Mononuclear cell (primary cell): ENCODE measurements around the gene GPR42. TPM values are rescaled to one million over a fixed set of nuclear protein-coding genes. Genes with fewer than 3 reads are reported as not detected.
"Not testable (repeated sequence)": the region's sequence is repeated elsewhere in the genome, so short reads cannot be mapped to it uniquely, and the experiment has no call there.

Source experiments
- H3K27me3 ChIP-seq: 2 replicates; pipeline ENCODE4 v1.6.0; 2011; ENCODE audit warnings: low read length, control low read depth; ENCODE audit not compliant: insufficient read depth
- H3K4me1 ChIP-seq: 2 replicates; pipeline ENCODE4 v1.5.1; 2011; ENCODE audit warnings: mild to moderate bottlenecking, low read length, control low read depth; ENCODE audit not compliant: insufficient read depth
- H3K4me3 ChIP-seq: 2 replicates; pipeline ENCODE4 v1.5.1; 2011; ENCODE audit warnings: mild to moderate bottlenecking, low read length, moderate library complexity
- H3K9me3 ChIP-seq: 2 replicates; pipeline ENCODE4 v1.5.1; 2011; ENCODE audit warnings: low read depth, mild to moderate bottlenecking, control low read depth, low read length
- total RNA-seq: library from RNA; depleted of rRNA; stranded (reverse); fragments of >200 nt; gene quantifications from one replicate; pipeline ENCODE4 v1.2.3, GENCODE V29; 2012

The GPR42 gene
- total RNA-seq, 1 donor, result 0.21 TPM

- Histone ChIP-seq H3K9me3 (no peaks in the 10 kb centered on the region), H3K4me1 (peaks cover 5% of the 10 kb centered on the region), H3K27me3 (no peaks in the 10 kb centered on the region), H3K4me3 (no peak overlapping the region)
Observed at GRCh38 chr19:35392742-35393715, 22.2 kb downstream of the GPR42 start.

DNA sequence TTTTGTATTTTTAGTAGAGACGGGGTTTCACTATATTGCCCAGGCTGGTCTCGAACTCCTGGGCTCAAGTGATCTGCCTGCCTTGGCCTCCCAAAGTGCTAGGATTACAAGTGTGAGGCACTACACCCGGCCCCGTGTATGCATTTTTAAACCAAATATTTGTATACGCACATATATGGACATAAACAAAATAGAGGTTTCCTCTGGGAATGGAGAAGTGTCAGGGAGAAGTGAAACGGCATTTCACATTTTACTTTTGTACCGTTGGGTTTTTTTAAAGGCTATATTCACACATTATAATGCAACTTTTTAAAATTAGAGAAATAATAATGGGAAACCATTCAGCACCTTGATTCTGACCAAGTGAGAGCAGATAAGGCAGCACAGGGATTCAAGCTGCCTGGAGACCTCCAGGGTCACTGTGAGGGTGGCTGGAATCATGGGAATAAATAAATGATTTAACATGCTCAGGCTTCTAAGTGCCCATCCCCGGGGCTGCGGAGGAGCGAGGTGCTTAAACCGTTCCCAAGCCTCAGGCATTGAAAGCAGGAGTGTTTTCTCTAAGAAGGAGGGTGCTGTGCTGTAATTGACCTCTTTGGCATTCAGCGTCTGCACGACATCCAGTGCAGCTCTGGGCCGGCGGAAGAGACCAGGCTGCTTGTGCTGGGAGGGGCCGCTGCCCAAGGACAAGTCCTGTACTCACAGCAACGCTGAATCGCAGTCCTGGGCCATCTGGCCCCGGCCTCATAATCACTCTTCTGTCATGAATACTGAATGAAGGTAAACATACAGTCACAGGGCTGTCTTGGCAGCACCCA lies 24.7 kb downstream of the GPR42 start:
- H3K27me3 ChIP-seq, result no peaks in the 10 kb centered on the region
- no peak overlapping the region for H3K4me3 ChIP-seq
- H3K9me3 ChIP-seq, result no peaks in the 10 kb centered on the region
- peaks cover 5% of the 10 kb centered on the region for H3K4me1 ChIP-seq

- H3K27me3 ChIP-seq, result no peaks in the 10 kb centered on the region
- H3K4me3 ChIP-seq, result no peak overlapping the region
- no peaks in the 10 kb centered on the region for H3K9me3 ChIP-seq
- peaks cover 5% of the 10 kb centered on the region for H3K4me1 ChIP-seq
Observed at GRCh38 chr19:35396240-35396885, 25.5 kb downstream of the GPR42 start.

DNA sequence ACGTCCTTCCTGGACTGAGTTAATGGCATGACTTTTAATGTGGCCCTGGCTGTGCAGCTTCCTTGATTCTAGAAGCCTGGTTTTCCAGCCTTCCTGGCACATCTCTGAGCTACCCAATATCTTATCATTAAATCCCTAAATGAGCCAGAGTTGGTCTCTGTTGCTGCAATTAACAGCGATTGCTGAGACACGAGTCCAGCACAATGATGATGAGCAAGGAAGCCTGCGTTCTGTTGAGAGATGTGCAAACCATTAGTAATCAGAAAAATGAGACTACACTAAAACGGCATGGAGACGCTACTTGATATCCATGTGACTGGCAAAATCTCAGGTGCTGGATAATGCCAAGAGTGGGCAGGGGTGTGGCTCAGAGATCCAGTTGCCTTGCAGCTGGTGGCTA lies 26.2 kb downstream of the GPR42 start:
- H3K4me3 ChIP-seq, result no peak overlapping the region
- peaks cover 5% of the 10 kb centered on the region for H3K4me1 ChIP-seq

DNA sequence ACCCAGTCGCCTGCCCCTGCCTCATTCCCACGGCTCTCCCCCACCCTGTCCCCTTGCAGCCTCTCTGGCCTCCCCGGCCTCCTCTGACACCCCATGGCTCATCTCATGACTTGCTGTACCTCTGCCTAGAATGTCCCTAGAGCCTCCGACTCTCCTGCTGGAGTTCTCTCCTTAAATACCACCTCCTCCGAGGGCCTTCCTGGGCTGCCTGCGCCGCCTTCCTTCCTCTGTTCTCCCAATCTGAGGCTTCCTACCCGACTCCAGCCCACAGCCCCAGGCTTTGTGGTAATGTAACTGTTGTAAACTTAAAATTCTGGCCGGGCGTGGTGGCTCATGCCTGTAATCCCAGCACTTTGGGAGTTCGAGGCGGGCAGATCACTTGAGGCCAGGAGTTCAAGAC lies 27.7 kb downstream of the GPR42 start:
- H3K9me3 ChIP-seq, result no peaks in the 10 kb centered on the region
- H3K27me3 ChIP-seq, result no peaks in the 10 kb centered on the region
- H3K4me1 ChIP-seq, result peaks cover 5% of the 10 kb centered on the region
- no peak overlapping the region for H3K4me3 ChIP-seq

More for the DNA sequence above, 26.2 kb downstream of the GPR42 start:
- Histone ChIP-seq H3K27me3 (no peaks in the 10 kb centered on the region), H3K9me3 (no peaks in the 10 kb centered on the region)

DNA sequence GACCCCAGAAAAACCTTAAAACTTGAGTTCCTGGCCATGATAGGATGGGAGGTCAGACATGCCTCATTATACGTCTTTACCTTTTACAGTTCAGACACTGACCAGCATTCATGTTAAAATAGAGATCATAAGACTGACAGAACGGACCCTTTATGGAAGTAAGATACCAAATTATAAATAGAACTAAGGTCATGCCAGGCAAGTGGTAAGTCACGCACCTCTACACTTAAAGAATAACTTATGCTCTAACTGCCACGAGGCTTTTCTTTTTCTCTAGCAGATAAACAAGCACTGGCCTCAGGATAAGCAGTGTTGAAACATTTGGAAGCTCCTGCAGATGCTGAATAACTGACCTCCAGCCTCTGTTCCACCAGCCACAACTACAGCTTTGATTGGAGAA lies 28.4 kb downstream of the GPR42 start:
- Histone ChIP-seq H3K4me3 (no peak overlapping the region), H3K9me3 (no peaks in the 10 kb centered on the region), H3K4me1 (peaks cover 5% of the 10 kb centered on the region), H3K27me3 (no peaks in the 10 kb centered on the region)

DNA sequence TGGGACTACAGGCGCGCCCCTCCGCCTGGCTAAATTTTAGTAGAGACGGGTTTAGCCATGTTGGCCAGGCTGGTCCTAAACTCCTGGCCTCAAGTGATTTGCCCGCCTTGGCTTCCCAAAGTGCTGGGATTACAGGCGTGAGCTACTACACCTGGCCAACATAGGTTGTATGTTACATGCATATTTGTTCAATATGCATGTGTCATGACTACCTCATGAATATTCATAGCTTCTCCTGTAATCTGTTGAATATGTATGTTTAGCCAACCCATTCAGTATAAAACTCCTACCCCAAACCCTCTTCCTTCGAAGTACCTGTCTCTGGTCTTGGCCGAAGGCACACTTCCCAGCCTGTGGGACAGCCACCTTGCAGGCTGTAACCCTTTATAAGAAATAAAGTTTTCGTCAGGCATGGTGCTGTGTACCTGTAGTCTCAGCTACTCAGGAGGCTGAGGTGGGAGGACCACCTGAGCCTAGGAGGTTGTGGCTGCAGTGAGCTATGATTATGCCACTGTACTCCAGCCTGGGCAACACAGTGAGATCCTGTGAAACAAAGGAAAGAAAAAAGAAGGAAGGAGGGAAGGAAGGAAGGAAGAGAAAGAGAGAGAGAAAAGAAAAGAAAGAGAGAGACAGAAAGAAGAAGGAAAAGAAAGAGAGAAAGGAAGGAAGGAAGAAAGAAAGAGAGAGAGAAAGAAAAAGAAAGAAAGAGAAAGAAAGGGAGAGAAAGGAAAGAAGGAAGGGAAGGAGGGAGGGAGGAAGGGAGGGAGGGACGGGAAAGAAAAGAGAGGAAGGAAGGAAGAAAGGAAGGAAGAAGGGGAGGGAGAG lies 29.3 kb downstream of the GPR42 start:
- no peaks in the 10 kb centered on the region for H3K9me3 ChIP-seq
- H3K27me3 ChIP-seq, result no peaks in the 10 kb centered on the region
- peaks cover 5% of the 10 kb centered on the region for H3K4me1 ChIP-seq
- no peak overlapping the region for H3K4me3 ChIP-seq

DNA sequence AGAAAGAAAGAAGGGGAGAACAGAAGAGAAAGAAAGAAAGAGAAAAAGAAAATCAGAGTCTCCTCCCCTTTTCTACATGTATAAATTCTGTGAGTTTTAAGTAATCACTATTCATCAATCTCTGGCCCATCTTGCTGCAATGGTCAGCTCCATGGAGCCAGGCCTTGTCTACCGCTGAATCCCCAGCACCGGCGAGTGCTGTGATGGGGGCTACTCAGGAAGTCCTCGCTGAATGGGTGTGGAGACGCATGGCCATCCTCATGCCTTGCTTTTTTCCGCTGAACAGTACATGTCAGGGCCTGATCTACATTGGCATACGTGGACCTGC lies 29.9 kb downstream of the GPR42 start:
- Histone ChIP-seq H3K9me3 (no peaks in the 10 kb centered on the region), H3K4me3 (no peak overlapping the region), H3K27me3 (no peaks in the 10 kb centered on the region), H3K4me1 (peaks cover 2% of the 10 kb centered on the region)

- not testable (repeated sequence) for H3K27me3 ChIP-seq, H3K9me3 ChIP-seq, H3K4me3 ChIP-seq, H3K4me1 ChIP-seq
Observed at GRCh38 chr19:35401416-35401815, 30.5 kb downstream of the GPR42 start.

- H3K9me3 ChIP-seq, result no peaks in the 10 kb centered on the region
- no peaks in the 10 kb centered on the region for H3K27me3 ChIP-seq
- H3K4me1 ChIP-seq, result no peaks in the 10 kb centered on the region
- H3K4me3 ChIP-seq, result no peak overlapping the region
Observed at GRCh38 chr19:35403116-35403760, 32.4 kb downstream of the GPR42 start.

- H3K9me3 ChIP-seq, result no peaks in the 10 kb centered on the region
- peaks cover 5% of the 10 kb centered on the region for H3K4me1 ChIP-seq
- H3K27me3 ChIP-seq, result no peaks in the 10 kb centered on the region
- no peak overlapping the region for H3K4me3 ChIP-seq
Observed at GRCh38 chr19:35404879-35405622, 34.2 kb downstream of the GPR42 start.

DNA sequence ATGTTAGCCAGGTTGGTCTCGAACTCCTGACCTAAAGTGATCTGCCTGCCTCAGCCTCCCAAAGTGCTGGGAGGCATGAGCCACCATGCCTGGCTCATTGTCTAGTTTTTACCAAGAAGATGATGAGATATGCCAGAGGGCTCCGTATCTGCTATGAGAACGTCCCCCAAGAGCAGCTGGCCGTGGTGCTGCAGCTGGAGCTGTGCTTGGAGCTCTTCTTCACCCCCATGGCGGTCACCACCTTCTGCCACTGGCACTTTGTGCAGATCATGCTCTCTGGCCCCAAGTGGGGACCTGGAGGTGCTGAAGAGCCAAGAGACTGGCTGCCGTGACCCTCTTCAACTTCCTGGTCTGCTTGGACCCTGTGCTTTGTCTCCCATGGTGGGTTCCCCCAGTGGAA lies 36.8 kb downstream of the GPR42 start:
- Histone ChIP-seq H3K4me3 (no peak overlapping the region), H3K27me3 (no peaks in the 10 kb centered on the region), H3K9me3 (no peaks in the 10 kb centered on the region), H3K4me1 (peaks cover 5% of the 10 kb centered on the region)

GRCh38 chr19:35408284-35409171 lies 37.7 kb downstream of the GPR42 start:
- H3K9me3 ChIP-seq, result no peaks in the 10 kb centered on the region
- H3K4me3 ChIP-seq, result no peak overlapping the region
- peaks cover 5% of the 10 kb centered on the region for H3K4me1 ChIP-seq
- H3K27me3 ChIP-seq, result no peaks in the 10 kb centered on the region
